ENCODE results near the gene CDH2.

Gene CDH2

GRCh38 chr18:28147674-28148171, 29.2 kb downstream of the CDH2 start:
- peak; percentile 77 for DNase-seq (ENCODE audit: low read depth)
- H3K4me3 ChIP-seq (ENCODE audit: low read length), result no peak overlapping the region
- TF ChIP-seq CTCF (conservative IDR thresholded peaks at IDR 0.05; ENCODE audit: low read depth, low read length), result no peak

- no peak overlapping the region for H3K4me3 ChIP-seq (ENCODE audit: low read length)
- TF ChIP-seq CTCF (conservative IDR thresholded peaks at IDR 0.05; ENCODE audit: low read depth, low read length), result no peak
- DNase-seq (ENCODE audit: low read depth), result no peak
These were observed 33.2 kb downstream of the CDH2 start for GRCh38 chr18:28143725-28144124.

GRCh38 chr18:28138816-28139215, 38.1 kb downstream of the CDH2 start:
- H3K4me3 ChIP-seq (ENCODE audit: low read length), result no peak overlapping the region
- TF ChIP-seq CTCF (conservative IDR thresholded peaks at IDR 0.05; ENCODE audit: low read depth, low read length), result no peak
- no peak for DNase-seq (ENCODE audit: low read depth)

- DNase-seq (ENCODE audit: low read depth), result no peak
- TF ChIP-seq CTCF (conservative IDR thresholded peaks at IDR 0.05; ENCODE audit: low read depth, low read length), result no peak
- no peak overlapping the region for H3K4me3 ChIP-seq (ENCODE audit: low read length)
These were observed 40.9 kb downstream of the CDH2 start for GRCh38 chr18:28136071-28136470.

GRCh38 chr18:28134774-28135173, 42.2 kb downstream of the CDH2 start:
- no peak for DNase-seq (ENCODE audit: low read depth)
- H3K4me3 ChIP-seq (ENCODE audit: low read length), result no peak overlapping the region
- no peak for TF ChIP-seq CTCF (conservative IDR thresholded peaks at IDR 0.05; ENCODE audit: low read depth, low read length)

GRCh38 chr18:28132084-28132483, 44.8 kb downstream of the CDH2 start:
- no peak for TF ChIP-seq CTCF (conservative IDR thresholded peaks at IDR 0.05; ENCODE audit: low read depth, low read length)
- no peak for DNase-seq (ENCODE audit: low read depth)
- H3K4me3 ChIP-seq (ENCODE audit: low read length), result no peak overlapping the region

GRCh38 chr18:28128659-28128980, 48.3 kb downstream of the CDH2 start:
- no peak for TF ChIP-seq CTCF (conservative IDR thresholded peaks at IDR 0.05; ENCODE audit: low read depth, low read length)
- H3K4me3 ChIP-seq (ENCODE audit: low read length), result no peak overlapping the region

More at GRCh38 chr18:28128659-28128980, 48.3 kb downstream of the CDH2 start:
- no peak for DNase-seq (ENCODE audit: low read depth)
